Right atrium auricular region (tissue), 2 donors: ENCODE measurements around the gene PTGES3L. TPM values are rescaled to one million over a fixed set of nuclear protein-coding genes. Genes with fewer than 3 reads are reported as not detected.

ENCODE experiments used
- DNase-seq: peaks from one replicate; pipeline ENCODE4 v3.0.0-alpha.2; 2019; ENCODE audit warnings: low spot score
- H3K27ac ChIP-seq, 2 donors: fragments of 200-600 bp; sonication (generic); 1 replicate in 1 of 2; 2 replicates in 1 of 2; pipeline ENCODE4 v1.5.1; 2016 to 2019
- H3K27me3 ChIP-seq, 2 donors: fragments of 200-600 bp; sonication (generic); one replicate each; pipeline versions ENCODE4 v1.5.1 to v1.6.0; 2017 to 2019
- H3K36me3 ChIP-seq: fragments of 200-600 bp; sonication (generic); one replicate; pipeline ENCODE4 v1.5.1; 2016
- H3K4me1 ChIP-seq, 2 donors: fragments of 200-600 bp; sonication (generic); one replicate each; pipeline versions ENCODE4 v1.5.1 to v1.6.0; 2017 to 2019
- H3K4me3 ChIP-seq, 2 donors: fragments of 200-600 bp; sonication (generic); 1 replicate in 1 of 2; 2 replicates in 1 of 2; pipeline ENCODE4 v1.5.1; 2017 to 2019; ENCODE audit warnings: mild to moderate bottlenecking in 1 of 2, moderate library complexity in 1 of 2
- H3K9me3 ChIP-seq, 2 donors: fragments of 200-600 bp; sonication (generic); one replicate each; pipeline ENCODE4 v1.5.1; 2019
- CTCF ChIP-seq, 2 donors: fragments of 200-600 bp; sonication (generic); IDR thresholded peaks; one replicate each; pipeline ENCODE4 v1.5.1; 2019; ENCODE audit warnings: antibody characterized with exemption in 2 of 2
- total RNA-seq, 2 donors: library from RNA; depleted of rRNA; stranded (reverse); fragments of >200 nt; gene quantifications; one replicate each; pipeline ENCODE4 v1.1.0, GENCODE V29; 2016

The PTGES3L gene
- total RNA-seq, 2 donors from 2014 or later = 29.6 to 52.3 TPM

- Histone ChIP-seq H3K9me3 (no peaks in the 10 kb centered on the region), H3K27me3 (no peaks in the 10 kb centered on the region), H3K4me1 (peaks cover 0 to 27% of the 10 kb centered on the region in 2 donors), H3K27ac (peak overlapping the region; percentile 31 to 45), H3K36me3 (no peaks in the 10 kb centered on the region), H3K4me3 (peak overlapping the region; percentile 43 to 65)
- no peak for TF ChIP-seq CTCF (IDR thresholded peaks at IDR 0.05)
- DNase-seq = no peak
These were observed 45.4 kb upstream of the PTGES3L start for GRCh38 chr17:43025290-43025657.

- Histone ChIP-seq H3K4me3 (peak within 1 kb of the TSS; percentile 43 to 65), H3K9me3 (no peaks in the 10 kb centered on the region), H3K36me3 (no peaks in the 10 kb centered on the region), H3K4me1 (peaks cover 0 to 33% of the 10 kb centered on the region in 2 donors), H3K27ac (peak within 1 kb of the TSS; percentile 72 to 73), H3K27me3 (no peaks in the 10 kb centered on the region)
- peak; percentile 62 to 81 for TF ChIP-seq CTCF (IDR thresholded peaks at IDR 0.05)
- peak; percentile 93 for DNase-seq
These were observed 44.8 kb upstream of the PTGES3L start, which contains the start of gene RND2 for GRCh38 chr17:43024407-43025289. TSS of gene RND2 (plus strand) at chr17:43025231. CDS start at chr17:43025348, 117 bp downstream.

GRCh38 chr17:43021741-43022512 is 42.0 kb upstream of the PTGES3L start, which contains the start of gene VAT1:
TSS of gene VAT1 (minus strand) at chr17:43022385. CDS start at chr17:43022322, 63 bp downstream.
- H3K4me3 ChIP-seq = peak within 1 kb of the TSS; percentile 84 to 99
- H3K4me1 ChIP-seq = peaks cover 0 to 53% of the 10 kb centered on the region in 2 donors
- TF ChIP-seq CTCF (IDR thresholded peaks at IDR 0.05) = no peak
- H3K27me3 ChIP-seq = no peaks in the 10 kb centered on the region
- DNase-seq = no peak
- peaks cover 6% of the 10 kb centered on the region for H3K36me3 ChIP-seq
- no peaks in the 10 kb centered on the region for H3K9me3 ChIP-seq
- peak within 1 kb of the TSS; percentile 91 to 96 for H3K27ac ChIP-seq

- H3K27me3 ChIP-seq = no peaks in the 10 kb centered on the region
- peak overlapping the region; percentile 91 to 96 for H3K27ac ChIP-seq
- peaks cover 0 to 60% of the 10 kb centered on the region in 2 donors for H3K4me1 ChIP-seq
- peaks cover 14% of the 10 kb centered on the region for H3K36me3 ChIP-seq
- no peak for TF ChIP-seq CTCF (IDR thresholded peaks at IDR 0.05)
- peak; percentile 85 for DNase-seq
- H3K4me3 ChIP-seq = peak overlapping the region; percentile 84 to 99
- no peaks in the 10 kb centered on the region for H3K9me3 ChIP-seq
These were observed 41.2 kb upstream of the PTGES3L start for GRCh38 chr17:43020789-43021740.

- Histone ChIP-seq H3K9me3 (no peaks in the 10 kb centered on the region), H3K27me3 (no peaks in the 10 kb centered on the region), H3K4me3 (peak overlapping the region in 1 of 2 donors; percentile 99), H3K36me3 (peaks cover 23% of the 10 kb centered on the region), H3K27ac (peak overlapping the region; percentile 91 to 96), H3K4me1 (peaks cover 0 to 64% of the 10 kb centered on the region in 2 donors)
- DNase-seq = no peak
- TF ChIP-seq CTCF (IDR thresholded peaks at IDR 0.05) = no peak
These were observed 40.2 kb upstream of the PTGES3L start for GRCh38 chr17:43020030-43020621.
